HK-2 (cell line): ENCODE results near the gene GGT5.
"Not testable (repeated sequence)": the region's sequence is repeated elsewhere in the genome, so short reads cannot be mapped to it uniquely, and the experiment has no call there.

Experiments used
- DNase-seq: peaks from one replicate; pipeline ENCODE4 v3.0.0-alpha.2; 2018; ENCODE audit not compliant: unreplicated experiment

Gene GGT5

GRCh38 chr22:24245030-24245431 is at the start of gene GGT5:
TSS of gene GGT5 (minus strand) at chr22:24245082. CDS start at chr22:24244725, 357 bp downstream.
- DNase-seq, result not testable (repeated sequence)

- DNase-seq, result not testable (repeated sequence)
Measured at GRCh38 chr22:24292202-24292830, 47.4 kb upstream of the GGT5 start.

DNA sequence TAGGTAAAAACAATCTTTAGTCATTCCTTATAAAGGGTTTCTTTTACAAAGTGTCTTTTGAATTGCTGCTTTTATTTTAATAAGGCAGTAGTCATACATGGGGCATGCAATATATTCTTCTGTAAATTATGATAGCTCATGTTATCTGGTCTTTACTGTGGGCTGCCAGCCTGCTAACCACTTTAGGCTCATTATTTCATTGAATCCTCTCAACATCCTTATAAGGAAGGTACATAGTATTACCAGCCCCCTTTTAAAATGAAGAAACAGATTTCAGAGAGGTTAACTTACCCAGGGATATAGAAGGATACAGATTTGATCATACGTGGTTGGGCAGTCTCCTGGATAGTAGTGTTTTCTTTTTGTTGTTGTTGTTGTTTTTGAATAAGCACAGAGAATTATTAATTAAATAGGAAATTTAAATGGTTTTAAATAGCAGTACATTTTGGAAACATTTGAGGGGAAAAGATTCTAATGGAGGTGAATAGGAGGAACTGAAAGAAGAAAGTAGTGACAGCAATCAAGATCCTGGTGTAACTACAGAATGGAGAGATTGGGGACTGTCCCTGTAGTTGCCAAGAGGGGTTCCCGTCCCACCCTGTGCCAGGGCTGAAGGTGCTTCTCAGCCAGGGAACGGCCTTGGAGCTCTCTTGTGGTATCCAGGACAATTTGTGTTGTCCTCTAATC is 46.8 kb upstream of the GGT5 start:
- DNase-seq, result no peak

- DNase-seq, result no peak
Measured at GRCh38 chr22:24290459-24290858, 45.6 kb upstream of the GGT5 start.

GRCh38 chr22:24289741-24290163 is 44.9 kb upstream of the GGT5 start:
- peak; percentile 16 for DNase-seq

GRCh38 chr22:24289114-24289513 is 44.2 kb upstream of the GGT5 start:
- DNase-seq, result no peak

DNA sequence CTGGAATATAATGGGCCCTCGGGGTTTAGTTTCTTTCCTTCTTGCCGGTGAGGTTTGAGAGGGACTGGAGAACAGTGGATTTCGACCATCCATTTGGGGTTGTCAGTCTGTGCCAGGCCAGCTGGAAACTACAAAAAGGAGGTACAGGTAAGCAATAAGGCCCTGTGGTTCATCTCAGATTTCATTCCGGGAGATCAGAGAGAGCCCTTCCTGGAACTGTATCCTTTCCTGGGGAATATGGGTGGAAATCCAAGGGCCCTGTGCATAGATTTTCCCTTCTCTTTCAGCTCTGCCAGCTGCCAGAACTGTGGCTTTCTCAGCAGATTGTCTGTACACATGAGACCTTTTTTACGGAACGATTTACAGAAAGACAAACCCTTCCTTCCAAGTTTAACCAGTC is 42.9 kb upstream of the GGT5 start:
- DNase-seq, result not testable (repeated sequence)

DNA sequence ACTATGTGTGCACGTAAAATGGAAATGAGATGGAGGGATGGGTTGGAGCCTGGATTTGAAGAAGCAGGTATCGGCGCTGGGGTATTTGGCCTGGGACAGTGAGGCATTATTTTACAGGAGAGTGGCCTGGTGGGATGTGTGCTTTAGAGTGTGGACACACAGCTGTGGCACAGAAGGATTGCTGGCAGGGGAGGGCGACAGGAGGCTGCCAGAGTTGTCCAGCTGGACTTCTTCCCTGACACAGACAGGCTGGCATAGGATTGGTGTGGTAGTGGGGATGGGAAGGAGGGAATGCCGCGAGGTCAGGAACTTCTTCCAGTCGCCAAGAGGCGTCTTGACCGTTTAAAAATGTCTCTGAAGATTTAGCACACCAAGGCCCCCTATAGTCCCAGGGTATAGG is 42.3 kb upstream of the GGT5 start:
- not testable (repeated sequence) for DNase-seq

DNA sequence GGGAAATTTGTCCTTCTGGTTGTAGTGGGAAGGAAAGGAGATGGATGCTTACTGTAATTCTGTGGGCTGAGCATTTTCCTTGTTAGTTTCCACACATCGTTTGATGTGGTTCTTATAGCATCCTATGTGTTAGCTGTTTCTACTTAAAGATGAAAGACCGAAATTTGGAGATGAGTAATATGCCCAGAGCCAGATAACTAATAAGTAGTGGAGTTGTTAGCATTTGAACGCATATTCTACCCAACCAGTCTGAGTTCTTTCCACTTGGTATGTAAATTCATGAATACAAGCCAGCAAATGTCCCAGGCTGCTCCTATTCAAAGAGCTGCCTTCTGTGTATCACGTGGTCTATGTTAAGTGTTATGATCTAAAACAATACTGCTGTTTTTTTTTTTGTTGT is 40.4 kb upstream of the GGT5 start:
- DNase-seq, result no peak

DNA sequence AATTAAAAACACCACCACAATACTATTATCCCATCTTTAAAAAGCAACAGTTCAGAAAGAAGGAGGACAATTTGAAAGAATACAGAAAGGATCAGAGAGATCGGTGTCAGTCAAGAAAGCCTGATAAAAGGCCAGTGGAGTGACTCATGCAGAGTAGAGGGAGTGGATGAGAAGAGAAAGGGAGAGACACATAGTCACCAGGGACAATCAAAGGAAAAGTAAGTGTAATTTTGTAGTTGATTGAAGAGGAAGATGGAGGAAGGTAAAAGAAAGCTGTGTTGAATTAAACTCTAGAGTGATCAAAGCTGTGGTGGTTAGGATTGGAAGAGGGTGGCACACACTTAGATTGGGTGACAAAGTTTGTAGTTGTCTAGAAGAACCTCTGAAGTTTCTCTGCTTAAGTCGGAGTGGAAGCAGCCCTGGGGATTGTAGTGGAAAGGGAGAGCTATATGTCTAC is 39.9 kb upstream of the GGT5 start:
- no peak for DNase-seq

DNA sequence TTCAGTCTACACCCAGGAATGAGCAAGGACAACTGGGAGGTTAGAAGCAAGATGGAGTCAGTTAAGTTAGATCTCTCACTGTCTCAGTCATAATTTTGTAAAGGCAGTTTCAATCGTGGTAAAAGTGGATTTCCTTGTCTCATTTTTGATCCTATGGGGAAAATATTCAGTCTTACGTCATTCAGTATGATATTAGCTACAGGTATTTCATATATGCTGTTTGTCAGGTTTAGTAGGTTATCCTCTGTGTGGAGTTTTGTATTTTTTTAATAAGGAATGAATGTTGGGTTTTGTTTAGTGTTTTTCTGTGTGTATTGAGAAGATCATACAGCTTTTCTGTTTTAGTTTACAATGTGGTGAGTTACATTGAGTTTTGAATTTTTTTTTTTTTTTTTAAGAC is 37.5 kb upstream of the GGT5 start:
- no peak for DNase-seq

GRCh38 chr22:24280363-24280762 is 35.5 kb upstream of the GGT5 start:
- not testable (repeated sequence) for DNase-seq

GRCh38 chr22:24274696-24275405 is 30.0 kb upstream of the GGT5 start:
- DNase-seq, result not testable (repeated sequence)

DNA sequence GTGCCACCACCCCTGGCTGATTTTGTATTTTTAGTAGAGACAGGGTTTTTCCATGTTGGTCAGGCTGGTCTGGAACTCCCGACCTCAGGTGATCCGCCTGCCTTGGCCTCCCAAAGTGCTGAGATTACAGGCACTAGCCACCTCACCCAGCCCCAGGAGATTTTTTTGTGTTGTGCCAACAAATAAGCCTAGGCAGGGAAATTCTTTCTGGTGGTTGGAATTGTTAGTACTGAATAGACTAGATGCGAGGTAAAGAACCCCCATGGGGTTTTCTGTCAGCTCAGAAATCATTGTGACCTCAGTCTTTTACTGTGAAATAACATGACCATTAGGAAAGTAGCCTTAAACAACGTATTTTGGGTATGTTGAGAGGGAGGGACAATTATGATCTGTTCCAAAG is 29.0 kb upstream of the GGT5 start:
- not testable (repeated sequence) for DNase-seq

GRCh38 chr22:24273031-24273430 is 28.1 kb upstream of the GGT5 start:
- DNase-seq, result not testable (repeated sequence)

GRCh38 chr22:24271386-24271854 is 26.5 kb upstream of the GGT5 start:
- no peak for DNase-seq

GRCh38 chr22:24270556-24271385 is 25.9 kb upstream of the GGT5 start, which contains the start of gene SPECC1L:
TSS of gene SPECC1L (plus strand) at chr22:24270831. CDS start at chr22:24302232, 31,401 bp downstream.
- peak; percentile 93 for DNase-seq

- not testable (repeated sequence) for DNase-seq
Measured at GRCh38 chr22:24266495-24266894, 21.6 kb upstream of the GGT5 start.

- no peak for DNase-seq
Measured at GRCh38 chr22:24265734-24266133, 20.9 kb upstream of the GGT5 start.

DNA sequence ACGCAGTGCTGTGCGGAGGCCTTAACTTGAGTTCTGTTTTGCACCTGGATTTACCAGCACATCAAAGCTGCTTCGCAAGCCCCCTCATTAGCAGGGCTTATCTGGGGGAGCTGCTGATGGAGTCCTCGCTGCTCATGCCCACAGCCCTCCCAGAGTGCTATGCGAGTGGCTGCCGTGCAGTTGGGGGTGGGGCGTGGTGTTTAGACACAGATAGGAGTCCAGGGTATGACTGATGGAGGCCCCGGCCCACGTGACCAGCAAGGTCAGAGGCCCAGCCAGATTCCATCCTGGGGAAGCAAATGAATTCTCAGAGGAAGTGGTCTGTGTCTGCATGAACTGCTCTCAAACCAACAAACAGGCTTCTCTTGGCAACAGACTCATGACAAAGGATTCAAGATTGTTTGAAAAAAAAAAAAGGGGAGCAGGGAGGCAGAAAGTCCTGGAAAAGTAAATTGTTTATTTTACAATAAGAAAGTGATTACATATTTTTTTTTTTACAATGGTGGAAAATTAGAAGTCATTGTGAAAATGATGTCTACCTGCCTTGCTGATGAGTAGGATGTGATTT is 19.5 kb upstream of the GGT5 start:
- not testable (repeated sequence) for DNase-seq

GRCh38 chr22:24263479-24263878 is 18.6 kb upstream of the GGT5 start:
- not testable (repeated sequence) for DNase-seq
